ENCODE data around the gene RTN4RL1.

Gene RTN4RL1

DNA sequence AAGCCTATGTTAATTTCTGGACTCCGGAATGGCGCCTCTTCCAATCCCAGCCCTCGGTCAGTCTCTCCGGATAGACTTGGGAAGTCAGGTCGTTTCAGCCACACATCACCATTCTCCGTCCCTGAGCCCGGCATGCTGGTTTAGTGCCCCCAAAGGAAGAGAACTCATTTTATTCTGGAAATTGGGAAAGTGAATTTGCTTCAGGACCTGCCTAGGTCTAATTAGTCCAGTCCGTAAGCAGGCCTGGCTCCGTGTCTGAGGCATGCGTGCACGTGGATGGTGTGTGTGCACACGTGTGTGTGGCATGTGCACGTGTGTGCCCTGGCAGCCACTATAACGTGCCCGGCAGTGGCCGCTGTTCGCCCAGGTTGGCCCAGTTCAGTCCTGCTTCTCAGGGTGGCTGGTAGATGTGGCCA lies 117.9 kb downstream of the RTN4RL1 start:
- H3F3A ChIP-seq (ENCODE audit: insufficient read depth): peaks cover 8% of the 10 kb centered on the region
- H3K27me3 ChIP-seq (ENCODE audit: low read length): no peaks in the 10 kb centered on the region
- TF ChIP-seq EZH2phosphoT487 (conservative IDR thresholded peaks at IDR 0.05; ENCODE audit: low read length): no peak
- TF ChIP-seq, protein P1, sequence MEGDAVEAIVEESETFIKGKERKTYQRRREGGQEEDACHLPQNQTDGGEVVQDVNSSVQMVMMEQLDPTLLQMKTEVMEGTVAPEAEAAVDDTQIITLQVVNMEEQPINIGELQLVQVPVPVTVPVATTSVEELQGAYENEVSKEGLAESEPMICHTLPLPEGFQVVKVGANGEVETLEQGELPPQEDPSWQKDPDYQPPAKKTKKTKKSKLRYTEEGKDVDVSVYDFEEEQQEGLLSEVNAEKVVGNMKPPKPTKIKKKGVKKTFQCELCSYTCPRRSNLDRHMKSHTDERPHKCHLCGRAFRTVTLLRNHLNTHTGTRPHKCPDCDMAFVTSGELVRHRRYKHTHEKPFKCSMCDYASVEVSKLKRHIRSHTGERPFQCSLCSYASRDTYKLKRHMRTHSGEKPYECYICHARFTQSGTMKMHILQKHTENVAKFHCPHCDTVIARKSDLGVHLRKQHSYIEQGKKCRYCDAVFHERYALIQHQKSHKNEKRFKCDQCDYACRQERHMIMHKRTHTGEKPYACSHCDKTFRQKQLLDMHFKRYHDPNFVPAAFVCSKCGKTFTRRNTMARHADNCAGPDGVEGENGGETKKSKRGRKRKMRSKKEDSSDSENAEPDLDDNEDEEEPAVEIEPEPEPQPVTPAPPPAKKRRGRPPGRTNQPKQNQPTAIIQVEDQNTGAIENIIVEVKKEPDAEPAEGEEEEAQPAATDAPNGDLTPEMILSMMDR (IDR thresholded peaks at IDR 0.05; ENCODE audit: insufficient read depth, low read length, poor library complexity, severe bottlenecking): no peak
- H3K9me3 ChIP-seq (ENCODE audit: insufficient read depth, low read length): no peaks in the 10 kb centered on the region
- H3K27ac ChIP-seq (ENCODE audit: low read depth, low read length): no peak overlapping the region
- H3K36me3 ChIP-seq (ENCODE audit: low read length): no peaks in the 10 kb centered on the region
- no peak overlapping the region for H3K4me2 ChIP-seq (ENCODE audit: low read depth, low read length, poor library complexity, severe bottlenecking)
- no peak overlapping the region for H3K4me3 ChIP-seq (ENCODE audit: insufficient read depth, low read length, poor library complexity, severe bottlenecking)
- no peak overlapping the region for H3K9ac ChIP-seq (ENCODE audit: low read length)
- H2AFZ ChIP-seq (ENCODE audit: low read depth, low read length, severe bottlenecking): no peak overlapping the region
- H4K20me1 ChIP-seq (ENCODE audit: low read depth, low read length): no peaks in the 10 kb centered on the region
- no peaks in the 10 kb centered on the region for H3K9me2 ChIP-seq (replicated peaks; ENCODE audit: insufficient read depth, low read length)
- H3K79me2 ChIP-seq (ENCODE audit: insufficient read depth, low read length): no peaks in the 10 kb centered on the region

GRCh38 chr17:1906662-1907101 lies 118.5 kb downstream of the RTN4RL1 start:
- peaks cover 8% of the 10 kb centered on the region for H3F3A ChIP-seq (ENCODE audit: insufficient read depth)
- H3K4me3 ChIP-seq (ENCODE audit: insufficient read depth, low read length, poor library complexity, severe bottlenecking): no peak overlapping the region
- H2AFZ ChIP-seq (ENCODE audit: low read depth, low read length, severe bottlenecking): no peak overlapping the region
- H4K20me1 ChIP-seq (ENCODE audit: low read depth, low read length): no peaks in the 10 kb centered on the region
- no peaks in the 10 kb centered on the region for H3K27me3 ChIP-seq (ENCODE audit: low read length)
- H3K9ac ChIP-seq (ENCODE audit: low read length): no peak overlapping the region
- no peaks in the 10 kb centered on the region for H3K9me3 ChIP-seq (ENCODE audit: insufficient read depth, low read length)
- no peaks in the 10 kb centered on the region for H3K36me3 ChIP-seq (ENCODE audit: low read length)
- H3K9me2 ChIP-seq (replicated peaks; ENCODE audit: insufficient read depth, low read length): no peaks in the 10 kb centered on the region
- no peak for TF ChIP-seq EZH2phosphoT487 (conservative IDR thresholded peaks at IDR 0.05; ENCODE audit: low read length)
- TF ChIP-seq, protein P1 (IDR thresholded peaks at IDR 0.05; ENCODE audit: insufficient read depth, low read length, poor library complexity, severe bottlenecking): no peak
- H3K4me2 ChIP-seq (ENCODE audit: low read depth, low read length, poor library complexity, severe bottlenecking): no peak overlapping the region
- H3K79me2 ChIP-seq (ENCODE audit: insufficient read depth, low read length): no peaks in the 10 kb centered on the region
- H3K27ac ChIP-seq (ENCODE audit: low read depth, low read length): no peak overlapping the region

DNA sequence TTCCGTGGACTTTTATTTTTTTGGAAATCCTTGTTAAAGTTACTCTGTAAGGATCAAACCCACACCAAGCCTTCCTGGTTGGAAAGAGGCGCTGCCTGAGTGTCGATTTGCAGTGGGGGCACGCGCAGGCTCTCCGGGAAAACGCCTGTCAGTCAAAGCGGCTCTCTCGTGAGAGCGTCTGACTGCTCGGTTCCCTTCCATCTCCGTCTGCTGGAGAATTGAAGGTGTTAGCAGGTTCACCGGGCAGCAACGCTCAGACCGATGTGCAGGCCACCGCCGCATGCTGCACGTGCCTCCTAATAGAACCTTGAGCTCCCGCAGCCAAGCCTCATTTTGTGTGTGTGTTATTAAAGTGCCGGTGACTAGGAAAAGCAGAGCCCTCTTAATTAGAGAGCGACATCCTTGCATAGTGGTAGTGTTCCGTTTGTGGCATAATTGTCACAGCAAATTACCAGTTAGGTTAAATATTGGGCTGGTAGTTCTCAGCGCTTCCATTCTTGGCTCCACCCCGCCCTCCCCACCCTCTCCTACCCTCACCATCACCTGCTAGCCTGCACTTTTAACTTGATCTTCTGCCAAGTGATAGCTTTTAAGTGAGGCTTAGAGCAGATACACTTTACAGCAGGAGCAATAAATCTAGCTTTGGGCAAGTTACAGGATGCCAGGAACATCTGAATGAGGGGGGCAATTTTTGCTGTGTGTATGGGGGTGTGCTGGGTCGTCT lies 119.8 kb downstream of the RTN4RL1 start:
- Histone ChIP-seq H4K20me1 (ENCODE audit: low read depth, low read length) (no peaks in the 10 kb centered on the region), H3K36me3 (ENCODE audit: low read length) (no peaks in the 10 kb centered on the region), H3K27ac (ENCODE audit: low read depth, low read length) (peak overlapping the region; percentile 75), H3K27me3 (ENCODE audit: low read length) (no peaks in the 10 kb centered on the region), H3K4me2 (ENCODE audit: low read depth, low read length, poor library complexity, severe bottlenecking) (peak overlapping the region; percentile 57), H3K79me2 (ENCODE audit: insufficient read depth, low read length) (no peaks in the 10 kb centered on the region), H3K9me3 (ENCODE audit: insufficient read depth, low read length) (no peaks in the 10 kb centered on the region), H3F3A (ENCODE audit: insufficient read depth) (peaks cover 8% of the 10 kb centered on the region), H3K9me2 (replicated peaks; ENCODE audit: insufficient read depth, low read length) (no peaks in the 10 kb centered on the region), H3K4me3 (ENCODE audit: insufficient read depth, low read length, poor library complexity, severe bottlenecking) (no peak overlapping the region), H3K9ac (ENCODE audit: low read length) (no peak overlapping the region), H2AFZ (ENCODE audit: low read depth, low read length, severe bottlenecking) (no peak overlapping the region)
- TF ChIP-seq EZH2phosphoT487 (conservative IDR thresholded peaks at IDR 0.05; ENCODE audit: low read length): no peak
- TF ChIP-seq, protein P1 (IDR thresholded peaks at IDR 0.05; ENCODE audit: insufficient read depth, low read length, poor library complexity, severe bottlenecking): no peak

Measured in SU-DHL-6 (cell line).